HepG2 (cell line): ENCODE measurements around the gene PFAS. TPM values are rescaled to one million over a fixed set of nuclear protein-coding genes. Genes with fewer than 3 reads are reported as not detected.

Experiments used
- MTF2 ChIP-seq: sonication (generic); formaldehyde crosslinking; IDR thresholded peaks from 2 replicates; pipeline ENCODE4 v1.5.0; 2020; ENCODE audit warnings: missing genetic modification reagents, borderline replicate concordance
- RFXAP ChIP-seq: sonication (generic); formaldehyde crosslinking; IDR thresholded peaks from 2 replicates; pipeline ENCODE4 v1.4.0; 2020; ENCODE audit warnings: missing genetic modification reagents, borderline replicate concordance
- STAG1 ChIP-seq: sonication (generic); formaldehyde crosslinking; IDR thresholded peaks from 2 replicates; pipeline ENCODE4 v1.4.0; 2020; ENCODE audit warnings: missing genetic modification reagents
- ZNF614 ChIP-seq: IDR thresholded peaks from 2 replicates; pipeline ENCODE4 v1.6.1; 2018; ENCODE audit warnings: missing biosample characterization, missing genetic modification reagents, inconsistent platforms, borderline replicate concordance
- polyA plus RNA-seq, 8 experiments: library from polyadenylated mRNA; depleted of rRNA in 3 of 8; stranded (reverse) in 7 of 8; unstranded in 1 of 8; fragments of >200 nt; fragmentation: Illumina TruSeq in 4 of 8; extraction: Trizol in 4 of 8; gene quantifications; 2 replicates each; pipeline versions ENCODE4 v1.2.1 to v1.2.3, GENCODE V29; 2011 to 2016; ENCODE audit warnings: low read depth in 4 of 8, missing spikeins in 1 of 8, mixed read lengths in 1 of 8; ENCODE audit not compliant: insufficient read depth in 1 of 8
- total RNA-seq, 5 experiments: library from RNA; depleted of rRNA; stranded (reverse); fragments of >200 nt; fragmentation: Illumina TruSeq; extraction: Trizol; gene quantifications; 2 replicates each; pipeline ENCODE4 v1.2.3, GENCODE V29; 2016; ENCODE audit warnings: low read depth in 1 of 5
- TF ChIP-seq, protein P1 (sequence below): IDR thresholded peaks from 2 replicates; pipeline ENCODE4 v1.4.0; 2020; ENCODE audit warnings: mild to moderate bottlenecking, missing genetic modification reagents
- TF ChIP-seq, protein P2 (sequence below): sonication (generic); formaldehyde crosslinking; IDR thresholded peaks from 2 replicates; pipeline ENCODE4 v1.4.0; 2020; ENCODE audit warnings: mild to moderate bottlenecking, missing genetic modification reagents
- TF ChIP-seq, protein P3 (sequence below): sonication (generic); formaldehyde crosslinking; IDR thresholded peaks from 2 replicates; pipeline ENCODE4 v1.4.0; 2020; ENCODE audit warnings: low read depth, missing genetic modification reagents
- TF ChIP-seq, protein P4 (sequence below): IDR thresholded peaks from 2 replicates; pipeline ENCODE4 v1.6.1; 2016; ENCODE audit warnings: missing compliant biosample characterization, missing genetic modification reagents, borderline replicate concordance
- TF ChIP-seq, protein P5 (sequence below): sonication (generic); formaldehyde crosslinking; IDR thresholded peaks from 2 replicates; pipeline ENCODE4 v1.4.0; 2020; ENCODE audit warnings: missing genetic modification reagents
- TF ChIP-seq, protein P6 (sequence below): sonication (generic); formaldehyde crosslinking; IDR thresholded peaks from 2 replicates; pipeline ENCODE4 v1.8.1; 2022; ENCODE audit warnings: mild to moderate bottlenecking, missing genetic modification reagents
- TF ChIP-seq, protein P7 (sequence below): sonication (generic); formaldehyde crosslinking; IDR thresholded peaks from 2 replicates; pipeline ENCODE4 v1.4.0; 2020; ENCODE audit warnings: missing genetic modification reagents

The PFAS gene
- total and polyA plus RNA-seq, 2 of the 13 experiments (the other 11 are each of a cell fraction or from before 2014, with no cell fraction given) = 49.4 to 58.2 TPM

DNA sequence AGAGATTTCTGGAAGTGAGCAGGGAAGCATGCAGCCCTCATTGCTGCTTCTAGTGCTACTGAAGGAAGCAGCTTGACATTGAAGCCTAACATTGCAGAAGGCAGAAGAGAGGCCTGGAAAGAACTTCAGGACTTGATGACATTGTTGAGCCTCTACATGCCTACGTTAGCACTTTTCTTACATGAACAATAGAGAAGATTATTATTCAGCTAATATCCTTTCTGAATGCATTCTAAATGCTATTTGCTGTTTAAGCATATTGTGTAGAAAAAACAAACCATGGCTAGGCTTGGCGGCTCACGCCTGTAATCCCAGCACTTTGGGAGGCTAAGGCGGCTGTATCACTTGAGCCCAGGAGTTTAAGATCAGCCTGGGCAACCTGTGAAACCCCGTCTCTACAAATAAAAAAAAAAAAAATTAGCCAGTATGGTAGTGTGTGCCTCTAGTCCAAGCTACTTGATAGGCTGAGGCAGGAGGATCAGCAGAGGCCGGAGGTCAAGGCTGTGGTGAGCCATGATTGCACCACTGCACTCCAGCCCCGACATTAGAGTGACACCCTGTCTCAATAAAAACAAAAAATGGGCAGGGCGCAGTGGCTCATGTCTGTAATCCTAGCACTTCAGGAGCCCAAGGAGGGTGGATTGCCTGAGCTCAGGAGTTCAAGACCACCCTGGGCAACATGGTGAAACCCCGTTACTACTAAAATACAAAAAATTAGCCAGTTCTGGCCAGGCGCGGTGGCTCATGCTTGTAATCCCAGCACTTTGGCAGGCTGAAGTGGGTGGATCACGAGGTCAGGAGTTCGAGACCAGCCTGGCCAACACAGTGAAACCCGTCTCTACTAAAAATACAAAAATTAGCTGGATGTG, 36.5 kb upstream of the PFAS start (continued):
- TF ChIP-seq, protein P1, sequence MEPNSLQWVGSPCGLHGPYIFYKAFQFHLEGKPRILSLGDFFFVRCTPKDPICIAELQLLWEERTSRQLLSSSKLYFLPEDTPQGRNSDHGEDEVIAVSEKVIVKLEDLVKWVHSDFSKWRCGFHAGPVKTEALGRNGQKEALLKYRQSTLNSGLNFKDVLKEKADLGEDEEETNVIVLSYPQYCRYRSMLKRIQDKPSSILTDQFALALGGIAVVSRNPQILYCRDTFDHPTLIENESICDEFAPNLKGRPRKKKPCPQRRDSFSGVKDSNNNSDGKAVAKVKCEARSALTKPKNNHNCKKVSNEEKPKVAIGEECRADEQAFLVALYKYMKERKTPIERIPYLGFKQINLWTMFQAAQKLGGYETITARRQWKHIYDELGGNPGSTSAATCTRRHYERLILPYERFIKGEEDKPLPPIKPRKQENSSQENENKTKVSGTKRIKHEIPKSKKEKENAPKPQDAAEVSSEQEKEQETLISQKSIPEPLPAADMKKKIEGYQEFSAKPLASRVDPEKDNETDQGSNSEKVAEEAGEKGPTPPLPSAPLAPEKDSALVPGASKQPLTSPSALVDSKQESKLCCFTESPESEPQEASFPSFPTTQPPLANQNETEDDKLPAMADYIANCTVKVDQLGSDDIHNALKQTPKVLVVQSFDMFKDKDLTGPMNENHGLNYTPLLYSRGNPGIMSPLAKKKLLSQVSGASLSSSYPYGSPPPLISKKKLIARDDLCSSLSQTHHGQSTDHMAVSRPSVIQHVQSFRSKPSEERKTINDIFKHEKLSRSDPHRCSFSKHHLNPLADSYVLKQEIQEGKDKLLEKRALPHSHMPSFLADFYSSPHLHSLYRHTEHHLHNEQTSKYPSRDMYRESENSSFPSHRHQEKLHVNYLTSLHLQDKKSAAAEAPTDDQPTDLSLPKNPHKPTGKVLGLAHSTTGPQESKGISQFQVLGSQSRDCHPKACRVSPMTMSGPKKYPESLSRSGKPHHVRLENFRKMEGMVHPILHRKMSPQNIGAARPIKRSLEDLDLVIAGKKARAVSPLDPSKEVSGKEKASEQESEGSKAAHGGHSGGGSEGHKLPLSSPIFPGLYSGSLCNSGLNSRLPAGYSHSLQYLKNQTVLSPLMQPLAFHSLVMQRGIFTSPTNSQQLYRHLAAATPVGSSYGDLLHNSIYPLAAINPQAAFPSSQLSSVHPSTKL = peak; percentile 87
- peak; percentile 38; the same call in 1 of the 2 replicates for TF ChIP-seq RFXAP (CRISPR knock-in tag)
- TF ChIP-seq, protein P2, sequence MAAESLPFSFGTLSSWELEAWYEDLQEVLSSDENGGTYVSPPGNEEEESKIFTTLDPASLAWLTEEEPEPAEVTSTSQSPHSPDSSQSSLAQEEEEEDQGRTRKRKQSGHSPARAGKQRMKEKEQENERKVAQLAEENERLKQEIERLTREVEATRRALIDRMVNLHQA = no peak
- no peak for TF ChIP-seq STAG1 (CRISPR knock-in tag)
- TF ChIP-seq, protein P3, sequence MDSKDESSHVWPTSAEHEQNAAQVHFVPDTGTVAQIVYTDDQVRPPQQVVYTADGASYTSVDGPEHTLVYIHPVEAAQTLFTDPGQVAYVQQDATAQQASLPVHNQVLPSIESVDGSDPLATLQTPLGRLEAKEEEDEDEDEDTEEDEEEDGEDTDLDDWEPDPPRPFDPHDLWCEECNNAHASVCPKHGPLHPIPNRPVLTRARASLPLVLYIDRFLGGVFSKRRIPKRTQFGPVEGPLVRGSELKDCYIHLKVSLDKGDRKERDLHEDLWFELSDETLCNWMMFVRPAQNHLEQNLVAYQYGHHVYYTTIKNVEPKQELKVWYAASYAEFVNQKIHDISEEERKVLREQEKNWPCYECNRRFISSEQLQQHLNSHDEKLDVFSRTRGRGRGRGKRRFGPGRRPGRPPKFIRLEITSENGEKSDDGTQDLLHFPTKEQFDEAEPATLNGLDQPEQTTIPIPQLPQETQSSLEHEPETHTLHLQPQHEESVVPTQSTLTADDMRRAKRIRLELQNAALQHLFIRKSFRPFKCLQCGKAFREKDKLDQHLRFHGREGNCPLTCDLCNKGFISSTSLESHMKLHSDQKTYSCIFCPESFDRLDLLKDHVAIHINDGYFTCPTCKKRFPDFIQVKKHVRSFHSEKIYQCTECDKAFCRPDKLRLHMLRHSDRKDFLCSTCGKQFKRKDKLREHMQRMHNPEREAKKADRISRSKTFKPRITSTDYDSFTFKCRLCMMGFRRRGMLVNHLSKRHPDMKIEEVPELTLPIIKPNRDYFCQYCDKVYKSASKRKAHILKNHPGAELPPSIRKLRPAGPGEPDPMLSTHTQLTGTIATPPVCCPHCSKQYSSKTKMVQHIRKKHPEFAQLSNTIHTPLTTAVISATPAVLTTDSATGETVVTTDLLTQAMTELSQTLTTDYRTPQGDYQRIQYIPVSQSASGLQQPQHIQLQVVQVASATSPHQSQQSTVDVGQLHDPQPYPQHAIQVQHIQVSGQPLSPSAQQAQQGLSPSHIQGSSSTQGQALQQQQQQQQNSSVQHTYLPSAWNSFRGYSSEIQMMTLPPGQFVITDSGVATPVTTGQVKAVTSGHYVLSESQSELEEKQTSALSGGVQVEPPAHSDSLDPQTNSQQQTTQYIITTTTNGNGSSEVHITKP (CRISPR knock-in tag) = no peak
- TF ChIP-seq MTF2 (CRISPR knock-in tag) = no peak
- TF ChIP-seq, protein P4, sequence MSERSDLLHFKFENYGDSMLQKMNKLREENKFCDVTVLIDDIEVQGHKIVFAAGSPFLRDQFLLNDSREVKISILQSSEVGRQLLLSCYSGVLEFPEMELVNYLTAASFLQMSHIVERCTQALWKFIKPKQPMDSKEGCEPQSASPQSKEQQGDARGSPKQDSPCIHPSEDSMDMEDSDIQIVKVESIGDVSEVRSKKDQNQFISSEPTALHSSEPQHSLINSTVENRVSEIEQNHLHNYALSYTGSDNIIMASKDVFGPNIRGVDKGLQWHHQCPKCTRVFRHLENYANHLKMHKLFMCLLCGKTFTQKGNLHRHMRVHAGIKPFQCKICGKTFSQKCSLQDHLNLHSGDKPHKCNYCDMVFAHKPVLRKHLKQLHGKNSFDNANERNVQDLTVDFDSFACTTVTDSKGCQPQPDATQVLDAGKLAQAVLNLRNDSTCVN = peak; percentile 74
- TF ChIP-seq, protein P5, sequence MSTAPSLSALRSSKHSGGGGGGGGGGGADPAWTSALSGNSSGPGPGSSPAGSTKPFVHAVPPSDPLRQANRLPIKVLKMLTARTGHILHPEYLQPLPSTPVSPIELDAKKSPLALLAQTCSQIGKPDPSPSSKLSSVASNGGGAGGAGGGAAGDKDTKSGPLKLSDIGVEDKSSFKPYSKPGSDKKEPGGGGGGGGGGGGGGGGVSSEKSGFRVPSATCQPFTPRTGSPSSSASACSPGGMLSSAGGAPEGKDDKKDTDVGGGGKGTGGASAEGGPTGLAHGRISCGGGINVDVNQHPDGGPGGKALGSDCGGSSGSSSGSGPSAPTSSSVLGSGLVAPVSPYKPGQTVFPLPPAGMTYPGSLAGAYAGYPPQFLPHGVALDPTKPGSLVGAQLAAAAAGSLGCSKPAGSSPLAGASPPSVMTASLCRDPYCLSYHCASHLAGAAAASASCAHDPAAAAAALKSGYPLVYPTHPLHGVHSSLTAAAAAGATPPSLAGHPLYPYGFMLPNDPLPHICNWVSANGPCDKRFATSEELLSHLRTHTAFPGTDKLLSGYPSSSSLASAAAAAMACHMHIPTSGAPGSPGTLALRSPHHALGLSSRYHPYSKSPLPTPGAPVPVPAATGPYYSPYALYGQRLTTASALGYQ (CRISPR knock-in tag) = no peak
- TF ChIP-seq, protein P6, sequence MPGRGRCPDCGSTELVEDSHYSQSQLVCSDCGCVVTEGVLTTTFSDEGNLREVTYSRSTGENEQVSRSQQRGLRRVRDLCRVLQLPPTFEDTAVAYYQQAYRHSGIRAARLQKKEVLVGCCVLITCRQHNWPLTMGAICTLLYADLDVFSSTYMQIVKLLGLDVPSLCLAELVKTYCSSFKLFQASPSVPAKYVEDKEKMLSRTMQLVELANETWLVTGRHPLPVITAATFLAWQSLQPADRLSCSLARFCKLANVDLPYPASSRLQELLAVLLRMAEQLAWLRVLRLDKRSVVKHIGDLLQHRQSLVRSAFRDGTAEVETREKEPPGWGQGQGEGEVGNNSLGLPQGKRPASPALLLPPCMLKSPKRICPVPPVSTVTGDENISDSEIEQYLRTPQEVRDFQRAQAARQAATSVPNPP (CRISPR knock-in tag) = no peak
- TF ChIP-seq, protein P7, sequence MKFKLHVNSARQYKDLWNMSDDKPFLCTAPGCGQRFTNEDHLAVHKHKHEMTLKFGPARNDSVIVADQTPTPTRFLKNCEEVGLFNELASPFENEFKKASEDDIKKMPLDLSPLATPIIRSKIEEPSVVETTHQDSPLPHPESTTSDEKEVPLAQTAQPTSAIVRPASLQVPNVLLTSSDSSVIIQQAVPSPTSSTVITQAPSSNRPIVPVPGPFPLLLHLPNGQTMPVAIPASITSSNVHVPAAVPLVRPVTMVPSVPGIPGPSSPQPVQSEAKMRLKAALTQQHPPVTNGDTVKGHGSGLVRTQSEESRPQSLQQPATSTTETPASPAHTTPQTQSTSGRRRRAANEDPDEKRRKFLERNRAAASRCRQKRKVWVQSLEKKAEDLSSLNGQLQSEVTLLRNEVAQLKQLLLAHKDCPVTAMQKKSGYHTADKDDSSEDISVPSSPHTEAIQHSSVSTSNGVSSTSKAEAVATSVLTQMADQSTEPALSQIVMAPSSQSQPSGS = peak; percentile 40; the same call in 1 of the 2 replicates
- peak; percentile 51; the same call in 1 of the 2 replicates for TF ChIP-seq ZNF614 (CRISPR knock-in tag)
